BJ (cell line): ENCODE data around the gene PFKL. TPM values are rescaled to one million over a fixed set of nuclear protein-coding genes. Genes with fewer than 3 reads are reported as not detected.

ENCODE experiments used
- CTCF ChIA-PET: fragments of 350-600 bp; formaldehyde crosslinking; extraction: SDS; loops from one replicate; lab custom pipeline; 2021; ENCODE audit warnings: antibody characterized with exemption, inconsistent platforms; lab: Yijun Ruan, JAX
- POLR2A ChIA-PET: fragments of 300-600 bp; sonication (Branson Sonifier 250); formaldehyde crosslinking; extraction: SDS; loops from one replicate; lab custom pipeline; 2021; ENCODE audit warnings: antibody characterized with exemption; lab: Charles Lee
- DNase-seq: peaks from one replicate; pipeline ENCODE4 v3.0.0-alpha.2; 2011; ENCODE audit warnings: low read depth
- H3K27me3 ChIP-seq: 2 replicates; pipeline ENCODE4 v1.6.0; 2011; ENCODE audit warnings: low read length; ENCODE audit not compliant: control insufficient read depth, insufficient read depth
- H3K36me3 ChIP-seq: 2 replicates; pipeline ENCODE4 v1.5.1; 2011; ENCODE audit warnings: low read length; ENCODE audit not compliant: control insufficient read depth, insufficient read depth
- H3K4me3 ChIP-seq: 2 replicates; pipeline ENCODE4 v1.5.1; 2011; ENCODE audit warnings: low read depth, mild to moderate bottlenecking, control low read depth, low read length
- polyA plus RNA-seq: library from polyadenylated mRNA; depleted of rRNA; stranded (reverse); fragments of >200 nt; gene quantifications from 2 replicates; pipeline ENCODE4 v1.2.3, GENCODE V29; 2011
- TF ChIP-seq, protein P1 (sequence below): IDR thresholded peaks from 2 replicates; pipeline ENCODE4 v1.5.1; 2011; ENCODE audit warnings: low read depth, mild to moderate bottlenecking, control low read depth, inconsistent platforms, low read length, moderate library complexity; ENCODE audit not compliant: insufficient read depth

PFKL gene
- polyA plus RNA-seq, 1 experiment = 152 TPM

- Histone ChIP-seq H3K4me3 (no peak overlapping the region), H3K27me3 (peaks cover 23% of the 10 kb centered on the region), H3K36me3 (no peaks in the 10 kb centered on the region)
- TF ChIP-seq, protein P1, sequence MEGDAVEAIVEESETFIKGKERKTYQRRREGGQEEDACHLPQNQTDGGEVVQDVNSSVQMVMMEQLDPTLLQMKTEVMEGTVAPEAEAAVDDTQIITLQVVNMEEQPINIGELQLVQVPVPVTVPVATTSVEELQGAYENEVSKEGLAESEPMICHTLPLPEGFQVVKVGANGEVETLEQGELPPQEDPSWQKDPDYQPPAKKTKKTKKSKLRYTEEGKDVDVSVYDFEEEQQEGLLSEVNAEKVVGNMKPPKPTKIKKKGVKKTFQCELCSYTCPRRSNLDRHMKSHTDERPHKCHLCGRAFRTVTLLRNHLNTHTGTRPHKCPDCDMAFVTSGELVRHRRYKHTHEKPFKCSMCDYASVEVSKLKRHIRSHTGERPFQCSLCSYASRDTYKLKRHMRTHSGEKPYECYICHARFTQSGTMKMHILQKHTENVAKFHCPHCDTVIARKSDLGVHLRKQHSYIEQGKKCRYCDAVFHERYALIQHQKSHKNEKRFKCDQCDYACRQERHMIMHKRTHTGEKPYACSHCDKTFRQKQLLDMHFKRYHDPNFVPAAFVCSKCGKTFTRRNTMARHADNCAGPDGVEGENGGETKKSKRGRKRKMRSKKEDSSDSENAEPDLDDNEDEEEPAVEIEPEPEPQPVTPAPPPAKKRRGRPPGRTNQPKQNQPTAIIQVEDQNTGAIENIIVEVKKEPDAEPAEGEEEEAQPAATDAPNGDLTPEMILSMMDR = no peak
- DNase-seq = no peak
- ChIA-PET POLR2A (no interaction called here), CTCF (no interaction called here)
Observed at GRCh38 chr21:44349847-44350772, 50.3 kb downstream of the PFKL start.

- peaks cover 21% of the 10 kb centered on the region for H3K27me3 ChIP-seq
- TF ChIP-seq, protein P1 = no peak
- POLR2A ChIA-PET = no interaction called here
- H3K4me3 ChIP-seq = no peak overlapping the region
- no peak for DNase-seq
- CTCF ChIA-PET = no interaction called here
- no peaks in the 10 kb centered on the region for H3K36me3 ChIP-seq
Observed at GRCh38 chr21:44350773-44351481, 51.1 kb downstream of the PFKL start.

GRCh38 chr21:44351535-44352252, 51.8 kb downstream of the PFKL start:
- no peak for DNase-seq
- H3K36me3 ChIP-seq = no peaks in the 10 kb centered on the region
- POLR2A ChIA-PET = no interaction called here
- H3K27me3 ChIP-seq = peaks cover 21% of the 10 kb centered on the region
- CTCF ChIA-PET = no interaction called here
- TF ChIP-seq, protein P1 = no peak
- no peak overlapping the region for H3K4me3 ChIP-seq

GRCh38 chr21:44352253-44352860, 52.5 kb downstream of the PFKL start:
- ChIA-PET CTCF (no interaction called here), POLR2A (no interaction called here)
- Histone ChIP-seq H3K36me3 (no peaks in the 10 kb centered on the region), H3K4me3 (no peak overlapping the region), H3K27me3 (peaks cover 21% of the 10 kb centered on the region)
- DNase-seq = no peak
- TF ChIP-seq, protein P1 = no peak
